Measurements from ENCODE around the gene PXN. TPM values are rescaled to one million over a fixed set of nuclear protein-coding genes. Genes with fewer than 3 reads are reported as not detected.

PXN gene
- total and polyA plus RNA-seq, 2 of the 13 experiments (the other 11 are each of a cell fraction or from before 2014, with no cell fraction given): 13.6 to 14.2 TPM

GRCh38 chr12:120194534-120195395 lies 70.8 kb downstream of the PXN start, which contains the start of gene GCN1 (continued):
- TF ChIP-seq ZBTB43 (CRISPR knock-in tag; conservative IDR thresholded peaks at IDR 0.05) (peak; percentile 54), FOSL1 (CRISPR knock-in tag; IDR thresholded peaks at IDR 0.05; ENCODE audit: borderline replicate concordance) (no peak), AGO2 (optimal IDR thresholded peaks at IDR 0.05; ENCODE audit: low read depth, low read length) (peak; percentile 97), RXRB (CRISPR knock-in tag; IDR thresholded peaks at IDR 0.05; ENCODE audit: borderline replicate concordance) (no peak; the same call in 1 of the 2 replicates), SETDB1 (CRISPR knock-in tag; IDR thresholded peaks at IDR 0.05; ENCODE audit: borderline replicate concordance) (no peak), JDP2 (CRISPR knock-in tag; IDR thresholded peaks at IDR 0.05; ENCODE audit: borderline replicate concordance) (no peak; the same call in 1 of the 2 replicates), ZNF672 (CRISPR knock-in tag; IDR thresholded peaks at IDR 0.05) (0 out of 2 replicates have a peak, but pooled peaks have one; percentile 69), ZNF138 (CRISPR knock-in tag; IDR thresholded peaks at IDR 0.05; ENCODE audit: low read depth) (peak; percentile 89), HOXA7 (CRISPR knock-in tag; IDR thresholded peaks at IDR 0.05) (no peak), POLR2A (IDR thresholded peaks at IDR 0.05; ENCODE audit: insufficient read depth in 1 of 2, low read depth in 2 of 2, low read length in 2 of 2) (peak; percentile 62 to 92), CCDC6 (CRISPR knock-in tag; IDR thresholded peaks at IDR 0.05) (peak; percentile 37; the same call in 1 of the 2 replicates), ZBTB34 (CRISPR knock-in tag; IDR thresholded peaks at IDR 0.05) (0 out of 2 replicates have a peak, but pooled peaks have one; percentile 38), TBP (CRISPR knock-in tag; IDR thresholded peaks at IDR 0.05) (0 out of 2 replicates have a peak, but pooled peaks have one; percentile 22), MEIS1 (CRISPR knock-in tag; IDR thresholded peaks at IDR 0.05; ENCODE audit: borderline replicate concordance) (peak; percentile 81), NPAS2 (CRISPR knock-in tag; IDR thresholded peaks at IDR 0.05; ENCODE audit: borderline replicate concordance) (0 out of 2 replicates have a peak, but pooled peaks have one; percentile 61), TMF1 (CRISPR knock-in tag; IDR thresholded peaks at IDR 0.05; ENCODE audit: low read depth) (peak; percentile 82; the same call in 1 of the 2 replicates), REPIN1 (CRISPR knock-in tag; IDR thresholded peaks at IDR 0.05; ENCODE audit: borderline replicate concordance, low read depth) (peak; percentile 80), ZSCAN20 (CRISPR knock-in tag; IDR thresholded peaks at IDR 0.05; ENCODE audit: borderline replicate concordance) (0 out of 2 replicates have a peak, but pooled peaks have one; percentile 24), HMG20A (CRISPR knock-in tag; IDR thresholded peaks at IDR 0.05; ENCODE audit: borderline replicate concordance) (no peak), TBL1XR1 (IDR thresholded peaks at IDR 0.05; ENCODE audit: borderline replicate concordance, low read length, partially characterized antibody) (peak; percentile 49), TEF (CRISPR knock-in tag; IDR thresholded peaks at IDR 0.05) (0 out of 2 replicates have a peak, but pooled peaks have one; percentile 19), ZNF576 (CRISPR knock-in tag; IDR thresholded peaks at IDR 0.05) (no peak), GATAD1 (CRISPR knock-in tag; IDR thresholded peaks at IDR 0.05) (peak; percentile 95), ZNF556 (CRISPR knock-in tag; IDR thresholded peaks at IDR 0.05; ENCODE audit: borderline replicate concordance) (peak; percentile 46; the same call in 1 of the 2 replicates)

All from HepG2 (cell line).